Endothelial cell of umbilical vein (primary cell): ENCODE data around the gene ZC3H12A.

Experiments
- CTCF ChIP-seq, 2 donors: IDR thresholded peaks; 1 replicate in 1 of 2; 2 replicates in 1 of 2; pipeline ENCODE4 v1.5.1; 2011; ENCODE audit warnings: low read length in 2 of 2, mild to moderate bottlenecking in 2 of 2, moderate library complexity in 2 of 2, control low read depth in 1 of 2, inconsistent platforms in 1 of 2, low read depth in 1 of 2; ENCODE audit not compliant: insufficient read depth in 1 of 2; ENCODE audit errors: extremely low read depth in 1 of 2
- EZH2 ChIP-seq: IDR thresholded peaks from 2 replicates; pipeline ENCODE4 v1.6.1; 2012; ENCODE audit warnings: borderline replicate concordance, low read depth, mild to moderate bottlenecking, moderate library complexity, low read length, inconsistent platforms; ENCODE audit not compliant: severe bottlenecking
- GATA2 ChIP-seq: IDR thresholded peaks from 2 replicates; pipeline ENCODE4 v1.7.0; 2011; ENCODE audit warnings: low read depth, mild to moderate bottlenecking, moderate library complexity, mixed read lengths, low read length; ENCODE audit not compliant: insufficient read length, insufficient read depth
- POLR2A ChIP-seq: IDR thresholded peaks from 2 replicates; pipeline ENCODE4 v1.6.1; 2012; ENCODE audit warnings: low read depth, mild to moderate bottlenecking, control low read depth, low read length

GRCh38 chr1:37472281-37472680, 2.1 kb upstream of the ZC3H12A start:
- TF ChIP-seq POLR2A (no peak), CTCF (IDR thresholded peaks at IDR 0.05; ENCODE audit: extremely low read depth in 1 of 2, insufficient read depth in 1 of 2, low read depth in 1 of 2, low read length in 2 of 2) (no peak), EZH2 (no peak), GATA2 (no peak)
